ENCODE data around the gene SFMBT2. TPM values are rescaled to one million over a fixed set of nuclear protein-coding genes. Genes with fewer than 3 reads are reported as not detected.

SFMBT2 gene
- total and polyA plus RNA-seq, 12 donors: 3.7 to 17.9 (median 12.7) TPM

- intact Hi-C loops (cut with DNase I): loop anchor here in 1 of 2 donors (5.0 kb wide), 1 partner anchor 146 kb away; no protein-coding TSS in a partner anchor
- no peaks in the 10 kb centered on the region for H3K27me3 ChIP-seq
- no peaks in the 10 kb centered on the region for H3K36me3 ChIP-seq (replicated peaks in 1 of 2)
- H3K4me1 ChIP-seq (replicated peaks in 1 of 2): peaks cover 14 to 42% of the 10 kb centered on the region in 2 donors
- peak overlapping the region in 2 of 5 donors; percentile 72 to 74 for H3K27ac ChIP-seq
- WGBS, 4 donors: 57 to 74% (median 64%) methylated on average over 5 of the region's 5 CpGs
- DNase-seq: peak in 3 of 7 donors; percentile 34 to 51 (median 39)
- H3K9me3 ChIP-seq (replicated peaks in 1 of 3): no peaks in the 10 kb centered on the region
- H3K4me3 ChIP-seq: no peak overlapping the region
- TF ChIP-seq CTCF (IDR thresholded peaks at IDR 0.05): no peak
- no peak for TF ChIP-seq POLR2A (IDR thresholded peaks at IDR 0.05)
Observed at GRCh38 chr10:7261351-7261750, 149.5 kb downstream of the SFMBT2 start.

GRCh38 chr10:7260912-7261311 is 149.9 kb downstream of the SFMBT2 start:
- WGBS, 4 donors: 52 to 68% (median 60%) methylated on average over 8 of the region's 8 CpGs
- peaks cover 14 to 42% of the 10 kb centered on the region in 2 donors for H3K4me1 ChIP-seq (replicated peaks in 1 of 2)
- TF ChIP-seq POLR2A (IDR thresholded peaks at IDR 0.05) (no peak), CTCF (IDR thresholded peaks at IDR 0.05) (no peak)
- H3K9me3 ChIP-seq (replicated peaks in 1 of 3): no peaks in the 10 kb centered on the region
- H3K27ac ChIP-seq: peak overlapping the region in 2 of 5 donors; percentile 72 to 74
- peak in 2 of 7 donors; percentile 13 to 45 for DNase-seq
- H3K4me3 ChIP-seq: no peak overlapping the region
- no peaks in the 10 kb centered on the region for H3K36me3 ChIP-seq (replicated peaks in 1 of 2)
- intact Hi-C loops (cut with DNase I): loop anchor here in 1 of 2 donors (5.0 kb wide), 1 partner anchor 146 kb away; no protein-coding TSS in a partner anchor
- no peaks in the 10 kb centered on the region for H3K27me3 ChIP-seq

- Histone ChIP-seq H3K4me1 (replicated peaks in 1 of 2) (peaks cover 14 to 42% of the 10 kb centered on the region in 2 donors), H3K36me3 (replicated peaks in 1 of 2) (no peaks in the 10 kb centered on the region), H3K27ac (peak overlapping the region in 2 of 5 donors; percentile 70 to 72), H3K4me3 (no peak overlapping the region), H3K9me3 (replicated peaks in 1 of 3) (no peaks in the 10 kb centered on the region), H3K27me3 (no peaks in the 10 kb centered on the region)
- peak; percentile 83 to 97 (median 94) for DNase-seq
- 8 to 15% (median 11%) methylated on average over 3 of the region's 3 CpGs for WGBS, 4 donors
- TF ChIP-seq CTCF (IDR thresholded peaks at IDR 0.05) (peak; percentile 61 to 91 (median 84)), POLR2A (IDR thresholded peaks at IDR 0.05) (no peak)
- intact Hi-C loops (cut with DNase I): loop anchor here in 1 of 2 donors (5.0 kb wide), 1 partner anchor 147 kb away; no protein-coding TSS in a partner anchor
Observed at GRCh38 chr10:7260412-7260900, 150.4 kb downstream of the SFMBT2 start.

GRCh38 chr10:7258948-7259523 is 151.8 kb downstream of the SFMBT2 start:
- intact Hi-C loops (cut with DNase I): loop anchor here in 1 of 2 donors (5.0 kb wide), 1 partner anchor 153 kb away; the partner anchor contains the start of gene SFMBT2
- peak overlapping the region in 1 of 5 donors; percentile 4 for H3K27ac ChIP-seq
- WGBS, 4 donors: 70 to 84% (median 76%) methylated on average over 8 of the region's 8 CpGs

More at GRCh38 chr10:7258948-7259523, 151.8 kb downstream of the SFMBT2 start:
- DNase-seq: peak in 1 of 7 donors; percentile 66
- TF ChIP-seq POLR2A (IDR thresholded peaks at IDR 0.05) (no peak), CTCF (IDR thresholded peaks at IDR 0.05) (no peak)
- H3K27me3 ChIP-seq: no peaks in the 10 kb centered on the region
- H3K36me3 ChIP-seq (replicated peaks in 1 of 2): no peaks in the 10 kb centered on the region
- no peaks in the 10 kb centered on the region for H3K9me3 ChIP-seq (replicated peaks in 1 of 3)
- no peak overlapping the region for H3K4me3 ChIP-seq
- H3K4me1 ChIP-seq (replicated peaks in 1 of 2): peaks cover 6 to 35% of the 10 kb centered on the region in 2 donors
